Measurements from ENCODE around the gene KIRREL1.

DNA sequence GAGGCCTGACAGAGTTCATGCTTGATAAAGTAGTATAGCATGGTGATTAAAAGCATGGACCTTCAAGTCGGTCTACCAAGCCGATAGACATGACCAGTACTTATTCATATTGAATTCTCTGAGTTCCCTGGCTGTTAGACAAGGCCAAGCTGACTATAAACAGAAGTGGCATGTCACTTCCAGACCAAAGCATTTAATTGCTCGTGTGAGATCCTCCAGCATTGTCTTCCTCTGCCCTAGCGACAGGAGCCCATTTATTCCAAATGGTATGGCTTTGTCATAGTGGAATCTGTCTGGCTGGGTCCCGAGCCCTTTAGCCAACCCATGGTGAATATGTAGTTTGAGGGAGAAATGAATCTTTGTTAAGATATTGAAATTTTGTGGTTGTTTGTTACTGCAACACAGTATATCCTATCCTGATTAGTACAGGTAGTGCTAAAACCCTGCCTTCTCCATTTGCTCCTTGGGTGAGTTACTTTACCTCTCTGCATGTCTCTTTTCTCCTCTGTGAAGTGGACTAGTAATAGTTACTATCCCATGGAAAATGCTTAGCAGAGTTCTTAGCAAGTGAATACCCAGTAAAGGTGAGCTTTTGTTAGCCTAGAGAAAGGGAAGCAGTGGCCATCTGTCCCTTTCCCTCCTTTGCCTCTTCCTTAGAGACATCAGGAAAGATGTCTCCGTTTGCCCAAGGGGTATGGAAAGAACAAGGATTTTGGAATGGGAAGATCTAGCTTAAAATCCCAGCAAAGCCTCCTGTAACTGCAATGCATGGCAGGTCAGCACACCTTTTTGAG, 109.6 kb downstream of the KIRREL1 start:
- TF ChIP-seq, protein P1, sequence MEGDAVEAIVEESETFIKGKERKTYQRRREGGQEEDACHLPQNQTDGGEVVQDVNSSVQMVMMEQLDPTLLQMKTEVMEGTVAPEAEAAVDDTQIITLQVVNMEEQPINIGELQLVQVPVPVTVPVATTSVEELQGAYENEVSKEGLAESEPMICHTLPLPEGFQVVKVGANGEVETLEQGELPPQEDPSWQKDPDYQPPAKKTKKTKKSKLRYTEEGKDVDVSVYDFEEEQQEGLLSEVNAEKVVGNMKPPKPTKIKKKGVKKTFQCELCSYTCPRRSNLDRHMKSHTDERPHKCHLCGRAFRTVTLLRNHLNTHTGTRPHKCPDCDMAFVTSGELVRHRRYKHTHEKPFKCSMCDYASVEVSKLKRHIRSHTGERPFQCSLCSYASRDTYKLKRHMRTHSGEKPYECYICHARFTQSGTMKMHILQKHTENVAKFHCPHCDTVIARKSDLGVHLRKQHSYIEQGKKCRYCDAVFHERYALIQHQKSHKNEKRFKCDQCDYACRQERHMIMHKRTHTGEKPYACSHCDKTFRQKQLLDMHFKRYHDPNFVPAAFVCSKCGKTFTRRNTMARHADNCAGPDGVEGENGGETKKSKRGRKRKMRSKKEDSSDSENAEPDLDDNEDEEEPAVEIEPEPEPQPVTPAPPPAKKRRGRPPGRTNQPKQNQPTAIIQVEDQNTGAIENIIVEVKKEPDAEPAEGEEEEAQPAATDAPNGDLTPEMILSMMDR (IDR thresholded peaks at IDR 0.05) = no peak
- TF ChIP-seq POLR2AphosphoS5 (IDR thresholded peaks at IDR 0.05) = no peak

Data from breast epithelium (tissue), 3 donors.